ENCODE data around the gene ARL2.

DNA sequence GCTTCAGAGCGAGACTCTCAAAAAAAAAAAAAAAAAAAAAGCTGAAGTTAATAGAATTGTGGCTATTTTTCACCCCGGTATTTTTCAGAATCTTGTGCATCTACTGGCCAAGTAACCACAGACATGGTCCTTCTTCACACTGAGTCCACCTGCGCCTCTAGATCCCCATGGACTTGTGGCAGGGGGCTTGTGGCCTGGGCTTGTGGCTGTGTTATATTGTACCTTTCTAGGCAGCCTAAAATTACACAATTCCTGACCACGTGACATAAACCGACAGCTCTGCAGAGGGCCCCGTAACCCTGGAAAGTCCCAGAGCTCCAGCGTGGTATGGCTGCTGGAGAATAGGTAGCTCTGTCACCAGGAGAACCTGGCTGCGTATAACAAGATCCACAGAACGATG lies 55.3 kb downstream of the ARL2 start:
- TF ChIP-seq, protein P1, sequence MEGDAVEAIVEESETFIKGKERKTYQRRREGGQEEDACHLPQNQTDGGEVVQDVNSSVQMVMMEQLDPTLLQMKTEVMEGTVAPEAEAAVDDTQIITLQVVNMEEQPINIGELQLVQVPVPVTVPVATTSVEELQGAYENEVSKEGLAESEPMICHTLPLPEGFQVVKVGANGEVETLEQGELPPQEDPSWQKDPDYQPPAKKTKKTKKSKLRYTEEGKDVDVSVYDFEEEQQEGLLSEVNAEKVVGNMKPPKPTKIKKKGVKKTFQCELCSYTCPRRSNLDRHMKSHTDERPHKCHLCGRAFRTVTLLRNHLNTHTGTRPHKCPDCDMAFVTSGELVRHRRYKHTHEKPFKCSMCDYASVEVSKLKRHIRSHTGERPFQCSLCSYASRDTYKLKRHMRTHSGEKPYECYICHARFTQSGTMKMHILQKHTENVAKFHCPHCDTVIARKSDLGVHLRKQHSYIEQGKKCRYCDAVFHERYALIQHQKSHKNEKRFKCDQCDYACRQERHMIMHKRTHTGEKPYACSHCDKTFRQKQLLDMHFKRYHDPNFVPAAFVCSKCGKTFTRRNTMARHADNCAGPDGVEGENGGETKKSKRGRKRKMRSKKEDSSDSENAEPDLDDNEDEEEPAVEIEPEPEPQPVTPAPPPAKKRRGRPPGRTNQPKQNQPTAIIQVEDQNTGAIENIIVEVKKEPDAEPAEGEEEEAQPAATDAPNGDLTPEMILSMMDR (conservative IDR thresholded peaks at IDR 0.05 in 1 of 2, IDR thresholded peaks at IDR 0.05 in 1 of 2; ENCODE audit: low read depth in 1 of 2, low read length in 2 of 2): no peak
- TF ChIP-seq EZH2 (IDR thresholded peaks at IDR 0.05; ENCODE audit: low read length, missing control alignments): no peak
